Central memory CD8-positive, alpha-beta T cell (primary cell): Measurements from ENCODE around the gene POLG2.
"Not testable (repeated sequence)": the region's sequence is repeated elsewhere in the genome, so short reads cannot be mapped to it uniquely, and the experiment has no call there.

ENCODE experiments used
- ATAC-seq: fragments of 150-1000 bp; cut with Tn5 transposase; replicated peaks from 2 replicates; pipeline ENCODE4 v1.10.0; 2022; ENCODE audit warnings: mild to moderate bottlenecking, moderate FRiP score, moderate number of reproducible peaks; ENCODE audit not compliant: poor library complexity, severe bottlenecking; ENCODE audit errors: extremely low read depth
- DNase-seq, 2 donors: peaks; one replicate each; pipeline ENCODE4 v3.0.0; 2021; ENCODE audit warnings: low spot score in 2 of 2
- H3K27ac Mint-ChIP-seq: one replicate; pipeline ENCODE4 v1.8.0; 2022; ENCODE audit warnings: low read depth, mild to moderate bottlenecking, moderate library complexity, mixed read lengths
- H3K27me3 Mint-ChIP-seq: one replicate; pipeline ENCODE4 v1.8.0; 2022; ENCODE audit warnings: mixed read lengths
- H3K36me3 Mint-ChIP-seq: one replicate; pipeline ENCODE4 v1.8.0; 2022; ENCODE audit warnings: mild to moderate bottlenecking, moderate library complexity, mixed read lengths; ENCODE audit not compliant: insufficient read depth
- H3K4me1 Mint-ChIP-seq: one replicate; pipeline ENCODE4 v1.8.0; 2022; ENCODE audit warnings: mixed read lengths
- H3K4me3 Mint-ChIP-seq: one replicate; pipeline ENCODE4 v1.8.0; 2022; ENCODE audit warnings: mild to moderate bottlenecking, moderate library complexity, mixed read lengths
- H3K9me3 Mint-ChIP-seq: one replicate; pipeline ENCODE4 v1.8.0; 2022; ENCODE audit warnings: mixed read lengths

Gene POLG2

DNA sequence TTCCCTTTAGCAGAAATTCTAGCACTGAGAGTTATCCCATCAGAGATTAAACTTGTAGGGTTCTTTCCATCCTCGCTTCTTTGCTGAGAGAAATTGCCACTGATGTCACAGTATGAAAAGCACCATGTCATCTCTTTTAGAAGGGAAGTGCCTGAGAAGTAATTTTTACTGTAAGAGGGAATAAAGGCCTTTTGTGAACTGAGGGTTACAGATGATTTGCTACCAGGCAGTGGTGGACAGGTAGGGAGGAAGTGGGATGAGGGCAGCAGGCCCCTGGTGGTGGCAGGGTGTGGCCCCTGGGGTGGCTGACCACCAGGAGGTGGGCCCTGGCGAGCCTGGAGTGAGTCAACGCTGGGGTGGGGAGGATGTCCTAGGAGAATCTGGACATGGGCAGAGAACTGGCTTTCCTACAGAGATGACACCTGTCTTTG, 54.3 kb downstream of the POLG2 start:
- no peaks in the 10 kb centered on the region for H3K27me3 Mint-ChIP-seq
- ATAC-seq (peak; percentile 19), DNase-seq (no peak)
- H3K4me3 Mint-ChIP-seq, result peak overlapping the region; percentile 57
- H3K4me1 Mint-ChIP-seq, result peaks cover 10% of the 10 kb centered on the region
- H3K9me3 Mint-ChIP-seq, result peaks cover 11% of the 10 kb centered on the region
- no peaks in the 10 kb centered on the region for H3K36me3 Mint-ChIP-seq
- no peak overlapping the region for H3K27ac Mint-ChIP-seq

DNA sequence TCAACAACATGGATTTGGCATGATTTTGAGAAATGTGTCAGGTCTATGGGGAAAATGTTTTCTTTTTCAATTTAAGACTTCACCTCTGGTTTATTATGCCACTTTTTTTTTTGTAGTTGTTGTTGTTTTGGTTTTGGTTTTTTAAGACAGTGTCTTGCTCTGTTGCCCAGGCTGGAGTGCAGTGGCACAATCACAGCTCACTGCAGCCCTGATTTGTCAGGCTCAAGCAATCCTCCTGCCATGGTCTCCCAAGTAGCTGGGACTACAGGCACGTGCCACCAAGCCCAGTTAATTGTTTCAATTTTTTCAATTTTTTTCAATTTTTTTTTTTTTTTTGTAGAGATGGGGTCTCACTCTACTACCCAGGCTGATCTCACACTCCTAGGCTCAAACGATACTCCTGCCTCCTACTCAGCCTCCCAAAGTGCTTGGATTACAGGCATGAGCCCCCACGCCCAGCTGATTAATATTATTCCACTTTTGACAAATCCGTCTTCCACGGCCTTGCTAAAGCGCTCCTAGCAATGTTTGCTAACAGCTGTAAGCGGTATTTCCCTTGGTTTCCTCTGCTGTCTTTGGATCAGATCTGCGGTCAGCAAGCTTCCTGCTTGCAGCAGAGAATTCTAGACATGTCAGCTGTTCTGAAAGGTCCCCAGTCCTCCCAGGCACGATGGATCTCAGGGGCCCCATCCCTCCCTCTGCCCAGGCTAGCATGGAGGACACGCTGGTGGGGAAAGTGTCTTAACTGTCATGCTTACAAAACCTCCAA, 54.9 kb downstream of the POLG2 start:
- Mint-ChIP-seq H3K9me3 (peaks cover 11% of the 10 kb centered on the region), H3K27me3 (no peaks in the 10 kb centered on the region), H3K4me3 (peak overlapping the region; percentile 57), H3K4me1 (peaks cover 10% of the 10 kb centered on the region), H3K27ac (no peak overlapping the region), H3K36me3 (no peaks in the 10 kb centered on the region)
- ATAC-seq (peak; percentile 40), DNase-seq (no peak)

GRCh38 chr17:64439956-64440355, 56.9 kb downstream of the POLG2 start:
- Mint-ChIP-seq H3K9me3 (peaks cover 11% of the 10 kb centered on the region), H3K27ac (no peak overlapping the region), H3K27me3 (no peaks in the 10 kb centered on the region), H3K4me3 (no peak overlapping the region), H3K36me3 (no peaks in the 10 kb centered on the region), H3K4me1 (peaks cover 10% of the 10 kb centered on the region)
- DNase-seq, result no peak
- ATAC-seq, result no peak

DNA sequence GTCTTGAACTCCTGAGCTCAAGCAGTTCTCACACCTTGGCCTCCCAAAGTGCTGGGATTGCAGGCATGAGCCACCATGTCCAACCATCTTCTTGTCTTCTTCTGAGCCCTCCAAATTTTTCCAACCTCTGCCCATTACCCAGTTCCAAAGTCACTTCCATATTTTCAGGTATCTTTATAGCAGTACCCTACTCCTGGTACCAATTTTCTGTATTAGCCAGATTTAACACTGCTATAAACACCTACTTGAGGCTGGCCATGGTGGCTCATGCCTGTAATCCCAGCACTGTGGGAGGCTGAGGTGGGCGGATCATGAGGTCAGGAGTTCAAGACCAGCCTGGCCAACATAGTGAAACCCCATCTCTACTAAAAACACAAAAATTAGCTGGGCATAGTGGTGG, 57.3 kb downstream of the POLG2 start:
- H3K4me3 Mint-ChIP-seq, H3K36me3 Mint-ChIP-seq, H3K27me3 Mint-ChIP-seq, ATAC-seq, H3K27ac Mint-ChIP-seq, DNase-seq, H3K4me1 Mint-ChIP-seq: not testable (repeated sequence)
- peaks cover 11% of the 10 kb centered on the region for H3K9me3 Mint-ChIP-seq

DNA sequence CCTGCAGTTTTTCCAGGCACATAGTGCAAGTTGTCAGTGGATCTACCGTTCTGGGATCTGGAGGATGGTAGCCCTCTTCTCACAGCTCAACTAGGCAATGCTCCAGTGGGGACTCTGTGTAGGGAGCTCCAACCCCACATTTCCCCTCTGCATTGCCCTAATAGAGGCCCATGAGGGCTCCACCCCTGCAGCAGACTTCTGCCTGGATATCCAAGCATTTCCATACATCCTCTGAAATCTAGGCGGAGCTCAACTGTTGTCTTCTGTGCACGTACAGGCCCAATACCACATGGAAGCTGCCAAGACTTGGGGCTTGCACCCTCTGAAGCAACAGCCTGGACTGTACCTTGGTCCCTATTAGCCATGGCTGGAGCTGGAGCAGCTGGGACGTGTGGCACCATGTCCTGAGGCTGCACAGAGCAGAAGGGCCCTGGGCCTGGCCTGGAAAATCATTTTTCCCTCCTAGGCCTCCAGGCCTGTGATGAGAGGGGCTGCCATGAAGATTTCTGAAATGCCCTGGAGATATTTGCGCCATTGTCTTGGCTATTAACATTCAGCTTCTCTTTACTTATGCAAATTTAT, 58.8 kb downstream of the POLG2 start:
- no peak overlapping the region for H3K27ac Mint-ChIP-seq
- no peak for ATAC-seq
- peaks cover 10% of the 10 kb centered on the region for H3K4me1 Mint-ChIP-seq
- no peaks in the 10 kb centered on the region for H3K27me3 Mint-ChIP-seq
- no peaks in the 10 kb centered on the region for H3K36me3 Mint-ChIP-seq
- H3K4me3 Mint-ChIP-seq, result no peak overlapping the region
- DNase-seq, result no peak
- peaks cover 11% of the 10 kb centered on the region for H3K9me3 Mint-ChIP-seq

DNA sequence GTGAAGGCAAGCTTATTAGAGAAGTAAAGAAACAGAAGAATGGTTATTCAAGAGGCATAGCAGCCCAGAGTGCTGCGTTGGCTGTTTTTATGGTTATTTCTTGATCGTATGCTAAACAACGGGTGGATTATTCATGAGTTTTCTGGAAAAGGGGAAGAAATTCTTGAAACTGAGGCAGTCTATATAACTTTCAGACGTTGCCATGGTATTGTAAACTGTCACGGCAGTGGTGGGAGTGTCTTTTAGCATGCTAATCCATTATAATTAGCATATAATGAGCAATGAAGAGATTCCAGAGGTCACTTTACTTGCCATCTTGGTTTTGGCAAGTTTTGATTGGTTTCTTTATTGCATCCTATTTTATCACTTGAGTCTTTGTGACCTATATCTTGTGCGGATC, 65.3 kb downstream of the POLG2 start:
- ATAC-seq (no peak), DNase-seq (no peak)
- peaks cover 5% of the 10 kb centered on the region for H3K27me3 Mint-ChIP-seq
- no peaks in the 10 kb centered on the region for H3K36me3 Mint-ChIP-seq
- no peak overlapping the region for H3K27ac Mint-ChIP-seq
- no peaks in the 10 kb centered on the region for H3K4me1 Mint-ChIP-seq
- no peaks in the 10 kb centered on the region for H3K9me3 Mint-ChIP-seq
- no peak overlapping the region for H3K4me3 Mint-ChIP-seq

GRCh38 chr17:64430036-64430435, 66.8 kb downstream of the POLG2 start:
- ATAC-seq, H3K4me1 Mint-ChIP-seq, H3K4me3 Mint-ChIP-seq, DNase-seq, H3K9me3 Mint-ChIP-seq, H3K36me3 Mint-ChIP-seq, H3K27ac Mint-ChIP-seq: not testable (repeated sequence)
- peaks cover 13% of the 10 kb centered on the region for H3K27me3 Mint-ChIP-seq

- Mint-ChIP-seq H3K27me3 (peaks cover 13% of the 10 kb centered on the region), H3K9me3 (no peaks in the 10 kb centered on the region), H3K36me3 (no peaks in the 10 kb centered on the region), H3K4me1 (no peaks in the 10 kb centered on the region), H3K27ac (no peak overlapping the region), H3K4me3 (no peak overlapping the region)
- ATAC-seq (no peak), DNase-seq (no peak)
Measured at GRCh38 chr17:64428406-64428805, 68.4 kb downstream of the POLG2 start.
